GM20431 (cell line): ENCODE results near the gene KCNJ11.

Experiments used
- in situ Hi-C: fragments of 300-500 bp; cut with MseI, MboI; formaldehyde crosslinking; loops from one replicate; pipeline ENCODE4 v1.15.0; 2020; ENCODE audit warnings: low sequenced_read_pairs; ENCODE audit not compliant: unreplicated experiment

Gene KCNJ11

GRCh38 chr11:17394743-17395390 is 6.4 kb upstream of the KCNJ11 start:
- in situ Hi-C loops = loop anchor here (10.0 kb wide), 1 partner anchor 110 kb away; no protein-coding TSS in a partner anchor

GRCh38 chr11:17393472-17393871 is 5.0 kb upstream of the KCNJ11 start:
- in situ Hi-C loops = loop anchor here (10.0 kb wide), 1 partner anchor 111 kb away; no protein-coding TSS in a partner anchor

- in situ Hi-C loops = loop anchor here (10.0 kb wide), 1 partner anchor 112 kb away; no protein-coding TSS in a partner anchor
These were observed 4.4 kb upstream of the KCNJ11 start for GRCh38 chr11:17392872-17393271.

DNA sequence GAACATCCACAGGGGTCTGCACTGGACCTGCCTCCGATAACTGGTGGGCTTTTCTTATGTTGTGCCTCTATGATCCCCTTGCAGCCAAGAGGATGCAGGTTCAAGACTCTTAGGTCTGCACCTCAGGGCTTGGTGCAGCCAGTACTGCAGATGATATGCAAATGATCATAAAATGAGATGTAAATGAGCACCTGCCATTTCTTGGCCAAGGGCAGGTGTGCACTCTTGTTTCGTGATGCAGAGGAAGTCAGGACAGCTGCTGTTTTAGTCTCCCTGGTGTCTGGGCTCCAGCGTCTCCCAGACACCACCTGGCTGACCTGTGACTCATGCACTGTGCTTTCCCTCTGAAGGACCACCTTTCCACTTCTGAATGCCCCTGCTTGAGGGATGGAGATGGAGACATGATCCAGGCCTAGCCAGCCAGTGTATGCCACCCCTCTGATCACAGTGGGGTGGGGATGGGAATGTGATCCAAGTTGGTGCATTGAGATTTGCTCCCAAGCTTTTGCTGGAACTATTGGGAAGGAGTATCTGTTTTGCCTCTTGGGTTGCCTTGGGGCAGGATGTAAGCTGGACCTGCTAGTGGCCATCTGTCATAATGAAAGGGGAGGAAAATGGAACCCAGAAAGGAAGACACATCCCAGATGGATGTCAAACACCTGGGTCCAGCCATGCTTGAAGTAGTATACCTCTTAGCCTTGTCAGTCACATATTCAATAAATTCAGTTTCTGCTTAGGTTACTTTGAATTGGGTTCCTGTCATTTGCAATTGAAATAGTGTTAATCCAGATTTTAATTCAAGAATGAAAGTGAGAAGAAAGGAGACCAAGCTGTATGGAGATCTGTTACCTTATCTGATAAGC is 3.3 kb upstream of the KCNJ11 start:
- in situ Hi-C loops = loop anchor here (10.0 kb wide), 1 partner anchor 113 kb away; no protein-coding TSS in a partner anchor

DNA sequence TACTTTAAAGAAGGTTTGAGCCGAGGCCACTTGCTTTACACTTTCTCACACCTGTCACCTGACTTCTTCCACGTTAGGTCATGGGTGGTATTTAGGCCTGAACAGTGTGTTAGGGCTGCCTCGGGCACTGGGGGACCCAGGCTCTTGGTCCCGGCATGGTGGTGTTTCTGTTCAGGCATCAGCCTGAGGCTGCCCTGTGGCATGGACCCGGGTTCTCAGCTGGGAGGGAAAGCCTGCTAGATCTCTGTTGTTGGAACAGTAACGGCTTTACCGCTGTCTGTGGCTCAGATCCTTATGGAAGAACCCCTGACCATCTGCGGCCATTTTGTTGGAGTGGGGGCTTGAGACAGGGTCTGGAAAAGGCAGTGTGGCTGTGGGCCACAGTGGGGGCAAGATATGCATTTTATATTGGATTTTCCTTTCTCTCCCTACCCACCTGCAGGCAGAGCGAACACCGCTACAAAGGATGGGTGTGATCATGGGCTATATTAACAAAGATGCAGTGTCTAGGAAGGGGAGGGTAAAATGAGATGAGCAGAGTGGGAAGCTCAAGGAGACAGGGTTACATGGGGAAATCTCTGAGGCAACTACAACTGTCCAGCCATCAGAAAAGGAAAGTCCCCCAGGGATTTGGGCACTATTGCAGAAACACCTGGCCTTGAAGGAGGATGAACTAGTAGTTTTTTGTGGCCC is 1.6 kb upstream of the KCNJ11 start:
- in situ Hi-C loops = loop anchor here (10.0 kb wide), 1 partner anchor 115 kb away; no protein-coding TSS in a partner anchor

DNA sequence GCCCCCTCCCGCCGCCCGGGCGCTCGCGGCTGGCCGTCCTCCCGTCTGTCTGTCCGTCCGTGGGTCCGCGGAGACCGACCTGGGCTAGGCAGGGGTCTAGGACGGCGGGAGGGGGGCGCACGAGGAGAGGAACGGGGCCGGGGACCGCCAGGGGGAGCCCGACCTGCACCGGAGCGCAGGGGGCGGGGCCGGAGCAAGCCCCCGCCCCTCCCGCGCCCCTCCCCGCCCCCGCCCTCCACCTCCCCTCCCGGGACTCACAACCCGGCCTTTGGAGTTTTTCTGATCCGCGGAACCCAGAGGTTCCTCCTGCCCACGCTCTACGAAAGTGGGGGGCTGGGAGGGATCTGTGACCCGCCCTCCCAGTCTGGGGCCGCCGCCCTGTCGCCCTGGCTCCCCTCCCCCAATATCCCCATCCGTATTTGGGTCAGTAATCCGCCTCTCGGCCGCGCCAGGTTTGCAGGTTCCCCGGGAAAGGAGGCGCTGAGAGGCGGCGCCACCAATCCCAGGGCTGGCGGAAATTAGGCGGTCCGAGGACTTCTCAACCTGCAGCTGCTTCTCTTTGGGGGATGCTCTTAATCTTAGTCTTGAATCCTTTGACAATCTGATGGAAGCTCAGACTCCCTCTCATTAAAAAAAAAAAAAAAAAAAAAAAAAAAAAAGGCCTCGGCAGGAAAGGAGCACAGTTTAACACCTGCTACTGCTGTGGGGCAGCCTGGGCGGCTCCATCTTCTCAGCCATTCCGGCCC is 925 bp upstream of the KCNJ11 start:
- in situ Hi-C loops = no loop called here

GRCh38 chr11:17387811-17388210 is 648 bp downstream of the KCNJ11 start:
- in situ Hi-C loops = no loop called here

DNA sequence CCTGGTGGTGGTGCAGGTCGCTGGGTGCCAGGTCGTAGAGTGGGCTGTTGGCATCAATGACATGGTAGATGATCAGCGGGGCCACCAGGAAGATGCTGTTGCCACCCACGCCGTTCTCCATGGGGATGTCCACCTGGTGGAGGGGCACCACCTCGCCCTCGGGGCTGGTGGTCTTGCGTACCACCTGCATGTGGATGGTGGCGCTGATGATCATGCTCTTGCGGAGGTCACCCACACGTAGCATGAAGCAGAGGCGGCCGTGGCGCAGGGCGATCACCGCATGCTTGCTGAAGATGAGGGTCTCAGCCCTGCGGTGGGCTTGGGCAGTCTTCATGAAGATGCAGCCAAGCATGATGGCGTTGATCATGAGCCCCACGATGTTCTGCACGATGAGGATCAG is 1.2 kb downstream of the KCNJ11 start:
- in situ Hi-C loops = no loop called here

DNA sequence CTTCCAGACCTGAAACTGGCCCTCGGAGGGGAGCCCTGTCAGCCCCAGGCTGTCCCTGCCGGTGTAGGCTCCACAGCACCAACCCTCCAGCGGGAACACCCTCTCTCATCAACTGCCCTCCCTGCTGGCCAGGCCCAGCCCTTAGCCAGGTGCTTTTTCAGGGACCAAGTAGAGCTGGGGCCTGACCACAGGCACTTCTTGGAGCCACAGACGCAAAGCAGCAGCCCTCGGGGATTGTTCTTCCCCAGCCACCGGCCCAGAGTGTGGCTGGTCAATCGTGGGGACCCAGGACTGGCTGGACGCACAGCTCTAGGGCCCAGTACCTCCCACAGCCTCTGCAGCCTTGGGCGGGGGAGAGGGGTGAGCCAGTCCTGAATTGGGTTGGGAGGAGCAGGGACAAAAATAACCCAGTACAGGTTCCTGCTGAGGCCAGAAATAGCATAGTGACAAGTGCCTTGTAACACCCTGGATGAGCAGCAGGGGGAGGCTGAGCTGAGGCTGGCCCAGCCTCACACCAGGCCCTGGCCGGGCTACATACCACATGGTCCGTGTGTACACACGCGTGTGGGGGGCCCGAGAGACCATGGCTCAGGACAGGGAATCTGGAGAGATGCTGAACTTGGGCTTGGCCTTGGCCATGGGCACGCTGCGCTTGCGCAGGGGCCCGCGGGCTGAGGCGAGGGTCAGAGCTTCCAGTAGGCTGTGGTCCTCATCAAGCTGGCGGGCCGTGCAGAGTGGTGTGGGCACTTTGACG is 2.0 kb downstream of the KCNJ11 start:
- in situ Hi-C loops = no loop called here

DNA sequence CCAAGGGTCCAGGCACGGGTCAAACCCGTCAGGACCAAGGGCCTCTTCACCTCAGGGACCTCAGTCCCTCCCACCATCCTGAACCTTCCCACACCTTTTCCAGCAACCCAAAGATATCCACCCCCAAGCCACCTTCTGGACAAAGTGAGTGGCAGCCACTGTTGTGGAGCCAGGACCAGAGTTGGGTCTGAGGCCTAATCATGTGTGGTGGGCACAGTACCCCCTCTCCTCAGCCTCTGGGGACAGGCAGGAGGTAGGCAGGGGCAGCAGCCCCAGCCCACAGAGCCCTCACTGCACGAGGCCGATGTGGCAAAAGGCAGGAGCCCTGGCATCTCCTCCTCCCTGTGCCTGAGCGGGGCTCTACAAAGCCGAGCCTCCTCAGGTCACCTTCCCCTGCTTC is 2.5 kb downstream of the KCNJ11 start:
- in situ Hi-C loops = no loop called here

GRCh38 chr11:17385492-17385891 is 3.0 kb downstream of the KCNJ11 start:
- in situ Hi-C loops = no loop called here

- in situ Hi-C loops = no loop called here
These were observed 4.4 kb downstream of the KCNJ11 start for GRCh38 chr11:17384002-17384511.

GRCh38 chr11:17383461-17383860 is 5.0 kb downstream of the KCNJ11 start:
- in situ Hi-C loops = no loop called here

DNA sequence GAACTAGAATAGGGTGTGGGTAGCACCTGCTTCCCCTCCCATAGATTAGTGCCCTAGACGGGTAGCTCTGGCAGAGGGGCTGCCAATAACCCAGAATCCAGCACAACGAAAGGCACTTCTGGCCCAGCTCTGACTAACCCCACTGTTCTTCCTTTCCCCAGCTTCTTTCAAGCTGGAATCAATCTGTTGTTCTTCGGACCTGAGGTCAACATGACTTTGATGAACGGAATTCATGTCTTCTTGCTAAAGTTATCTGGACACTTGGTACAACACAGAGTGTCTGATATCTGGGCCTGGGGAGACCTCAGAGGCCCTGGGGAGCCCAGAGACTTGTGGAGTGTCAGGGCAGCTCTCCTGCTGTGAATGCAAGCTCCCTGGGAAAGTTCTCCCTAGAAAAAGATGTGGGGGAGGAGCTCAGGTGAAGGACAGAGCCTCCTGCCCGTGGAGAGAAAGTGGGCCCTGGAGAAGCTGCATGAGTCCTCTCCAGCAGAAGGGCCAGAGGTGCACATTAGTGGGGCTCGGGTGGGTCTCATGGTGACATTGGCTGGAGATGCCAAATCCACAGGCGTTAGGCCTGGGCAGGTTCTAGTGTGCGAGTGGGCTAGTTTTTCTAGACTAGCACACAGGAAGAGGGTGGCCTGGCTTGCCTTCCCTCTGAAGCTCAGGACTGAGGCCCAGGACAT is 6.3 kb downstream of the KCNJ11 start:
- in situ Hi-C loops = no loop called here

GRCh38 chr11:17381156-17381555 is 7.3 kb downstream of the KCNJ11 start:
- in situ Hi-C loops = no loop called here

DNA sequence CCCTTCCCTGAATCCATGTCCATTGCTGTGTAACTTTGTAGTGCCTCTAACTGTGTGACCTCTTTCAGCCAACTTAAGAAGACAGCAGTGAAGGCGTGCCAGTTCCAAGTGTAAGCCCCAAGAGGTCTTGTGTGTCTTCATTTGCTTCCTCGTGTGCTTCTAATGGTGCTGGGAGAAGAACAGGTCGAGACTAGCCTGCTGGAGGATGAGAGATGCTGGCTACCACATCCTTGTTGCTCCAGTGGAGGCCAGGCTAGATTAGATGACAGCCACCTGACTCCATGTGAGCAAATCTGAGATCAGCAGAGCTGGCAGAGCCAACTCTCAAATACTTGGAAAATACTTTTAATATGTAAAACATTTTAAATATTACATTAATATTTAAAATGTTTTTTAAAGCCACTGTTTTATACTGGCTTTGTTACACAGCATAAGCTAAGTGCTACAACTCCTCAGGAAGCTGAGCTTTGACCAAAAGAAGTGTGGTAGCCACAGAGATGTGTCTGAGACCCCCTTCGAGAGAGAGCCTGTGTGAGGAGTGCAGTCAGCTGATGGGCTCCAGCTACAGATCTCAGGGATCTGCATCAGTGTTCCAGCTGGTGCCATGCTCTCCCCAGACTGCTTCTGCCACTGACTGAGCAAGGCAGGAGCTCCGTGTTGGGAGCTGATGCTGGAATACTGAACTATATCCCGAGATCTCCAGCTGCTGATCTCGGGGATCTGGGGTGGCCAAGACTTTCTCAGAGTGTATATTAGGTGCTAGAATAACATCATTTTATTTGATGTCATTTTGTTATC is 8.9 kb downstream of the KCNJ11 start:
- in situ Hi-C loops = no loop called here

DNA sequence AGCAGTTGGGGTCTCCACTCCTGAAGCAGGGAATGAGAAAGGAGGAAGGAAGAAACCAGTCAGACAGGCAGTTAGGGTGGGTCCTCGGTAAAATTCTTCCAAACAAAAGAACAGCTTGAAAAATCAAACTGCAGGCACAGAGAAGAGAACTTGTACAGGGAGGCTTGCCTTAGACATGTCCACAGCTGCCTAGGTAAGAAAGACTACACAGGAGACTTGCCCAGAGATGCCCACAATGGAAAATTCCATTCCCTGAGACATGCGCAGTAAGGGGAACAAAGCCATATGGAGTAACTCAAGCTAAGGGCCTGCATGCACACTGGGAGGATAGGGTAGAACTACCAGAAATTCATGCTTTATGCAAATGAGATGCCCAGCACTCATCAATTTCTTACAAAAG is 9.8 kb downstream of the KCNJ11 start:
- in situ Hi-C loops = no loop called here

DNA sequence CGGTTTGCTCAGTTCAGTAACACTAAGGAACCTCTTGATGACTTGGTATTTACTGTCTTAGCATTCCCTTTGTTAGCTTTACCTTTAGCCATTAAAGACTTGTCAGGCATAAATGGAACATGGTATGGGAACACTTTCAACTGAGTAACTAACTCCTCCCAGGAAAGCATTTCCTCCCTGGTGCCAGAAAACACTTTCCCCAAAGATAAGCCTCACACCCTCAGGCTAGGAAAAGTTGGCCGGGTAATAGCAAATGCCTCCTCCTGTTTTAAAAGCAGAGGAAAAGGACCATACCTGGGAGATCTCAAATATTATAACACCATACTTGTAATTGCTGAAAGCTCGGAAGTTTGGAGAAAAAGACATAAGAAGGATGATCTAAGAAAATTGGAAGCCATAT is 12.0 kb downstream of the KCNJ11 start:
- in situ Hi-C loops = no loop called here
